LHCN-M2 (cell line): Measurements from ENCODE around the gene AGAP9. TPM values are rescaled to one million over a fixed set of nuclear protein-coding genes. Genes with fewer than 3 reads are reported as not detected.
"Not testable (repeated sequence)": the region's sequence is repeated elsewhere in the genome, so short reads cannot be mapped to it uniquely, and the experiment has no call there.

ENCODE experiments used
- DNase-seq: peaks from one replicate; pipeline ENCODE4 v3.0.0-alpha.2; 2012; ENCODE audit warnings: low read depth
- total RNA-seq: library from RNA; depleted of rRNA; stranded (reverse); fragments of >200 nt; gene quantifications from 2 replicates; pipeline ENCODE4 v1.2.3, GENCODE V29; 2014; rRNA removed

The AGAP9 gene
- total RNA-seq, 1 experiment from 2014 or later, result 2.3 TPM

DNA sequence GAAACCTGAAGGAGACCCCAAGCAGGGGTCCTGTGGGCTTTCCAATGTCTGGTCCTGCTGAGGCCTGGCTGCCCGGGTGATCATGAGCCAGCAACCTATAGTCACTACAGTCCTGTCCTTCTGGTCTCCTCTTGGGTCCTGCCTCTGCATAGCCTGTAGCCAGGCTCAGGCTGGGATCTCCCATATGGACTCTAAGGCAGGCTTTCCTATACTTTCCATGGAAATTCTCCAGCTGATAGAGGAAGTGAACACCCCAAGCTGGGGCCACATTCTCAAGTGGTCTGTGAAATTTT is 66.0 kb downstream of the AGAP9 start:
- DNase-seq, result no peak

DNA sequence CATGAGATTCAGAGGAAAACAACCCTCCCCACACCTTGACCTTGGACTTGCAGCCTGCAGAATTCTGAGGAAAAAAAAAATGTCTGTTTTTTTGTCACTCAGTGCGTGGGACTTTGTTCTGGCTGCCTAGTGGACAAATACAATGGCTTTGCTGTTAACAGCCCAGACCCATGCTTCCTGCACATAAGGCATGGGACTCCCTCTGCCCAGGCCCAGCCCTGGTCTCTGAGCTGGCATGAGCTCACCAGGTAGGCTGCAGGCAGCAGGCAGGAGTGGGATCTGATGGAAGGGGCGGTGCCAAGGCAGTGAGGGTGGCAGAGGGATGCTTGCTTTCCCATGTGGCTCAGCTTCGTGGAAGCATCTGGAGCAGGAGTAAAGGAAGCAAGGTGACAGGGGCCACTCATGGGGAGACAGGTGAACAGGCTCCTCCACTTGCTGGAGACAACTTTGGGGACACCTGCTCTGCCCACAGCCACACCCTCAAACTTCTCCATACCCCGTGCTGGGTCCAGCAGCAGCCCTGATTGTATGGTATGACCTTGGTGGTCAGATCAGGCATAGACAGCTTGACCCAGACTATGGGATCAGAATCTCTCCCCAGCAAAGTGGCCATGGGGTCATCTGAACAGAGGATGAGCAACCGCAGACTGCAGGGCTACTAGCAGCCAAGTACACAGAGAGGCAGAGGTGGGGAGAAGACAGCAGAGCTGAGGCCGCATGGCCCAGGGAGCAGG is 66.5 kb downstream of the AGAP9 start:
- DNase-seq, result no peak

DNA sequence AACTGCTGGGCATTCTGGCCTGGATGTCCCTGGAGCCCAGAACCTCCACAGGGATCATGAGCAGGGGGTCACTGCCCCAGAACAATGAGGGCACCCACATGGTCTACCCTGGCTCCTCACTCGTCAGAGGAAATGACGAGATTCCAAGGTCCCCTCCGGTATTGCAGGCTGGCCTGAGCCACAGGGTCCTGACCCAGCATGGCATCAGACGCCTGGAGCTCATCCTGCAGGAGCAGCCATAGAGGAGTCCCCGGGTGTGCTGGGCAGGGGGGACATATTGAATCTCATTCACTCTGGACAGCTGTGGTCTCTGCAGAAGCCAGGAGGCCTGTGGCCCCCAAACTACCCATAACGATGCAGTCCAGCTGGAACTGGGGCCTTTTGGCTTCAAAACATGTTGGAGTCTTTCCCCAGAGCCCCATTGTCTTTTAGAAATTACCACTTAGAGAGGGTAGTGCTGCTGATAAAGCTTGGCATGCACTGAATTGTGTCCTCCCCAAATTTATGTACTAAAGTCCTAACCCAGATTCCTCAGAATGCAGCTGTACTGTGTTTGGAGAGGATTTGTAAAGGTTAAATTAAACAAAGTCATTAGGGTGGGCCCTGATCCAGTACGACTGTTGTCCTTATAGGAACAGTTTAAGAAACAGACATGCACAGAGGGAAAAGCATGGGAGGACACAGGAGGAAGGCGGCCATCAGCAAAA is 67.2 kb downstream of the AGAP9 start:
- DNase-seq, result no peak

DNA sequence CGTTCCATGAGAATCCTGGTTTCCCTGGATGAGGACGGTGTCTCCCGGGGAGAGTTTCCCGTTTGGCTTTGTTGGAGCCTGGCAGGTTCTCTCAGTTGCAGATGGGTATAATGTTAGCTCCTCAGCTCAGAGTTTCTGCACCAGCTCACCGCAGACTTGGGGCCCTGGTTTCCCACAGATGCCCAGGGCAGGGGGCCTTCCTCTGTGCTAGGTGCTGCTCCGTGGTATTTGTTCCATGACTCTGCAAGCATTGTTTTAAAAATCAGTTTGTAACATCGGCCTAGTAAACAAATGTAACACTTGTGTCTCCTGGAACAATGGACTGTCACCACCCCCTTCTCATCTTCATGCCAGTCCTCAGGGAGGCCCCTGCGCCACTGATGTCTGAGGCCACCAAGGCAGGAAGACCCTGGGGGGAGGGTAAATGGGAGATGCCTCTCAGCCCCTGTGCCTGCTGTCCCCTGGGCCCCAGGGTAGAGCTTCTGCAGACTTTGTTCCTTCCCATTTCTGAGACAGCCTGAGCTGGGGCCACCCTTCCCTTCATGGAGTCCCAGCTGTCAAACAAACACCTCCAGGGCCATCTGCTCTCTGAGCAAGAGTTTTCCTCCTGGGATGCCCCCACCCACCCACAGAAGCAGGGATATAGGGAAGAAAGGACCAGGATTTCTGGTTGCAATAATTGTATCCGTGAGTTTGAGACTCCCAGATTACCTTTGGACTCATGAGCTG is 67.9 kb downstream of the AGAP9 start:
- DNase-seq, result not testable (repeated sequence)

DNA sequence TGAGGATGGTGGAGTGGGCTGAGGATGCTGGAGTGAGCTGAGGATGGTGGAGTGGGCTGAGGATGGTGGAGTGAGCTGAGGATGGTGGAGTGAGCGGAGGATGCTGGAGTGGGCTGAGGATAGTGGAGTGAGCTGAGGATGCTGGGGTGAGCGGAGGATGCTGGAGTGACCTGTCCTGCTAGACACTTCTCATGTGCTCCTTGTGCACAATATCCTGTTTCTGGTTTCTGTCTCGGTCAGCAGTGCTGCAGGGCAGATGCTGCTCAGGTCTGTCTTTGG is 68.7 kb downstream of the AGAP9 start:
- no peak for DNase-seq

DNA sequence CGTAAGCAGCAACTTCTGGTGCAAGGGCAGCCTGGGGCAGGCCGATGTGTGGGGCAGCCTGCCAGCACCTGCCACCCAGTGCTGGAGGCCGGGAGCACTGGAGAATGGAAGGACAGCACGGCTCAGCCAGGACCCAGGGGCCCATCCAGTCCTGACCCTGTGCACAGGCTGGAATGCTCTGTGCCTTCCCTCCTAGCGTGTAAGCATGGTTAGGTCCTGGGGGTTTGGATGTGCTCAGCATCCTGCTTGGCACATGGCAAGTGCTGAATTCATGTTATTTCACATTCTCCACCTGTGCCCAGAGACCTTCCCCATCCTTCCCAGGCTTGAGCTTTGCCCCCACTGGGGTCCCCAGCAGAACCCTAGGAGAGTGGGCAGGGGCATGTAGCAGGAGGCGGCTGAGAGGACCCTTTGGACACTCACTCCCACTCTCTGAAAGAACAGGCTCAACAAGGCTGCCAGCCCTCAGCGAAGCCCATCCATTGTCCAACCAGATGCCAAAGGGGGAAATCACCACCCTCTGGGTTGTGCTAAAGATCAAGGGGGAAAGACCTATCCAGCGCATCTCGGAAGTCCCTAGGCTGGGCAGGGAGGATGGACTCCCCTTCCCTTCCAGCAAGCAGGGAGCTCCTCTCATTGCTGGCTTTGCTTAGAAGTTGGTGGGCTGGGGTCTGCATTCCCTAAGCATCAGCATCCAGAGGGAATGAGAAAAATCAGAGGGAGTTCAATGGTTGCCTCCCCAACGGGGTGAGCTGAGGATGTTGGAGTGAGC is 69.2 kb downstream of the AGAP9 start:
- no peak for DNase-seq

DNA sequence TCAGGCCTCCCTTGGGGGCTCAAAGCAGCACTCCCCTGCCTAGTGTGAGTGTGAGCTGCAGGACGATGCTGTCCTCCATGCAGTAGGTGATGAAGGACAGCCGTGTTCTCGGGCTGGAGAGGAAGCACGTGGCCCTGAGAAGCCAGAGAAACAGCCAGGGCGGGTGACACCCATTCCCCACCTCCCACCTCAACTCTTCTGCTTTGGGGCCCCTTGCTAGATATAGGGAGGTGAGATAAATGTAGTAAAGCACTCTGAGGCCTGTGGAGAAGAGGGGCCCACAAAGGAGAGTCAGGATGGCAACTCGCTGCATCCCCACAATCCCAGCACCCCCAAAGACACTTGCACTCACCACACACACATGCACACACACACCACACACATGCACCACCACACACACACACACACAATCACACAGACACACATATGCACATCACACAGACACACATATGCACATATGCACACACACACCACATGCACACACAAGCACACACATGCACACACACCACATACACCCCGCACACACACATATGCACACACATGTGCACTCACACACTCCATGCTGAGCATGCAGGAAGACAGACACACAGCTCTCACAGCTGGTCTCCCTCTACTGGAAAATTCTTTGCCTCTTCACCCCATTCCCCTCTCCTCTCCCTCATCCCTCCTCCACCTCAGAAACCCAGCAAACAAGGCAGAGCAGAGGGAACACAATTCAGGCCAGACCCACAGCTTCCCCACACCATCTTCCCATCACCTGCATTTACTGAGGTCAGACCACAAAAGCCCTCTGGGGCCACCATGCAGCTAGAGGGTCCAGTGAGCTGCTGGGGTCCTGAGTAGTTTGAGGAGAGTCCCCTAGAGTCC is 70.1 kb downstream of the AGAP9 start:
- no peak for DNase-seq

DNA sequence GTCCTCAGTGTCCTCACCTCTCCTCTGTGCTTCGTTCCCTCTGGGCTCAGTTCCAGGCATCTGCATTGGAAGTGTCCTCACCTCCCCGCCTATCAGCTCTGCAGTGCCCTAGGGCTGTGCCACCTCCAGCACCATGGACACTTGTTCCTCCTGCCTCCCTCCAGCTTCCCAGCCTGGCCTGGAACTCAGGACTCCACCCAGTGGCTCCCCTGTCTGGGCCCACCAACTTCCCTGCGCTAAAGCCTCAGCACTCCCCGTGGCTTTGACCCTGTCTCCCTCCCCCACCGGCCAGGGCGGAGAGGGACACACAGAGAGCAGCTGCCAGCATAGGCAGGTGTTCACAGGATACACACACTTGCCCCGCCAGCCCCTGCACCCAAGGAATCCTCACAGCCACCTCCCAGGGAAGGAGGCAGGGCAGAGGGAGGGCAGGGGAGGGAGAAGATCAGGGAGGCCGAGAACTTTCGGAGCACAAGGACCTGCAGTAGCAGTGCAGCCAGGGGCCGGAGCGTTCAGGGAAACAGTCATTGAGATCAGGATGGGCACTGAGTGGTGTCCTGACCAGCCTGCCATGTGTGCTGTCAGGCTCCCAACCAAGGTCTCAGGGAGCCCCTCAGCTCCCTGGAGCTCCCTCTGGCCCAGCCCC is 70.8 kb downstream of the AGAP9 start:
- DNase-seq, result no peak

DNA sequence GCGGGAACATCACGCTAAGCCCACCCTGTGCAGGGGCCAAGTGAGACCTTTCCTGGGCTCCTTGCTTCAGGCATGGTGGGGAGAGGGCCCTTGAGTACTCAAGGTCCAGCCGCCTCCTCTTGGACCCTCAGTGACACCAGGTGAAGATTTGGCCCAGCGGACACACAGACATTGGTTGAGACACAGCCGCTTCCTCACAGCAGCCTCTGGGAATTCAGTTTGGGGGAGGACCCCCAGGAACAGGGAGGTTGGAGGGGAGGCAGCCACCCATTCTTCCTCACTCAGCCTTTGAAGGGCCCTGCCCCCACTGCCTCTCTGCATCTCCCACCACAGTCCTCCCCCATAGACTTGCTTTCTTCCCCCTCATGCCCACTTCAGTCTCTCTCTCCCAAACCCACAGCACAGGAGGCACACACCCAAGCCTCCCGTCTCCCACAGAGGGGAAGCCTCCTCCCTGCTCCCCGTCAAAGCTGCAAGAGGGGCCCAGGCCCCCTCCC is 71.4 kb downstream of the AGAP9 start:
- no peak for DNase-seq

Other genes with a start within 250 kb of the AGAP9 start
- gene GDF10, start 223.4 kb downstream of the AGAP9 start, total RNA-seq, result not detected in 2 replicates
- not detected in 2 replicates for gene GDF2, start 201.2 kb downstream of the AGAP9 start, total RNA-seq
- gene RBP3, start 175.3 kb downstream of the AGAP9 start, total RNA-seq, result not detected in 2 replicates
- gene ZNF488, start 139.3 kb downstream of the AGAP9 start, total RNA-seq, result 0.11 TPM in 1 of 2 replicates, not detected in the other
- gene ANXA8, start 39.5 kb downstream of the AGAP9 start, total RNA-seq, result not detected in 2 replicates
- gene FAM25G, start 31.9 kb downstream of the AGAP9 start, total RNA-seq, result not detected in 2 replicates
- gene SYT15B, start 240.0 kb upstream of the AGAP9 start, total RNA-seq, result under 0.01 TPM in 1 of 2 replicates, not detected in the other